ENCODE data around the gene RFX8.

DNA sequence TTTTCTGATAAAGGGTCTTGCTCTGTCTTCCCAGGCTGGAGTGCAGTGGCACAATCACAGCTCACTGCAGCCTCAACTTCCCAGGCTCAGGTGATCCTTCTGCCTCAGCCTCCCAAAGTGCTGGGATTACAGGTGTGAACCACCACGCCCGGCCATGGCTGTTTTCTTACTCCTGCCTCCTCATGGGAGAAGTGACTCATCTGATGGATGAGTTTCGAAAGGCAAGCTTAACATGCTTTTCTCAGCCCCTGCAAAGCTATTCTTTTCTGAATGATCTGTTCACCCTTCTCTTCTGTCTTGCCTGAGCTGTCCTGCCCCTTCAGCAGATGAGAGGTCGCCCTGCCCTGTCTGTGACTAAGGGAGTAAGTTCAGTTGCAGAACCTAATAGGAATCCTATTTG lies 86.7 kb downstream of the RFX8 start:
- TF ChIP-seq POLR2A (IDR thresholded peaks at IDR 0.05; ENCODE audit: low read depth) (no peak), EP300 (IDR thresholded peaks at IDR 0.05) (no peak)
- TF ChIP-seq, protein P1, sequence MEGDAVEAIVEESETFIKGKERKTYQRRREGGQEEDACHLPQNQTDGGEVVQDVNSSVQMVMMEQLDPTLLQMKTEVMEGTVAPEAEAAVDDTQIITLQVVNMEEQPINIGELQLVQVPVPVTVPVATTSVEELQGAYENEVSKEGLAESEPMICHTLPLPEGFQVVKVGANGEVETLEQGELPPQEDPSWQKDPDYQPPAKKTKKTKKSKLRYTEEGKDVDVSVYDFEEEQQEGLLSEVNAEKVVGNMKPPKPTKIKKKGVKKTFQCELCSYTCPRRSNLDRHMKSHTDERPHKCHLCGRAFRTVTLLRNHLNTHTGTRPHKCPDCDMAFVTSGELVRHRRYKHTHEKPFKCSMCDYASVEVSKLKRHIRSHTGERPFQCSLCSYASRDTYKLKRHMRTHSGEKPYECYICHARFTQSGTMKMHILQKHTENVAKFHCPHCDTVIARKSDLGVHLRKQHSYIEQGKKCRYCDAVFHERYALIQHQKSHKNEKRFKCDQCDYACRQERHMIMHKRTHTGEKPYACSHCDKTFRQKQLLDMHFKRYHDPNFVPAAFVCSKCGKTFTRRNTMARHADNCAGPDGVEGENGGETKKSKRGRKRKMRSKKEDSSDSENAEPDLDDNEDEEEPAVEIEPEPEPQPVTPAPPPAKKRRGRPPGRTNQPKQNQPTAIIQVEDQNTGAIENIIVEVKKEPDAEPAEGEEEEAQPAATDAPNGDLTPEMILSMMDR (IDR thresholded peaks at IDR 0.05), result no peak

Measured in esophagus muscularis mucosa (tissue), 4 donors.